Stimulated activated CD4-positive, alpha-beta T cell treated with anti-CD3 and anti-CD28 coated beads, TNF-alpha, amount 100 ng/mL, for 24 hours (primary cell): Measurements from ENCODE around the gene ANGPTL4.
"Not testable (repeated sequence)": the region's sequence is repeated elsewhere in the genome, so short reads cannot be mapped to it uniquely, and the experiment has no call there.

Experiments
- DNase-seq, 3 experiments: peaks; one replicate each; pipeline ENCODE4 v3.0.0-alpha.2; 2020; ENCODE audit warnings: low read depth in 3 of 3

Gene ANGPTL4, protein sequence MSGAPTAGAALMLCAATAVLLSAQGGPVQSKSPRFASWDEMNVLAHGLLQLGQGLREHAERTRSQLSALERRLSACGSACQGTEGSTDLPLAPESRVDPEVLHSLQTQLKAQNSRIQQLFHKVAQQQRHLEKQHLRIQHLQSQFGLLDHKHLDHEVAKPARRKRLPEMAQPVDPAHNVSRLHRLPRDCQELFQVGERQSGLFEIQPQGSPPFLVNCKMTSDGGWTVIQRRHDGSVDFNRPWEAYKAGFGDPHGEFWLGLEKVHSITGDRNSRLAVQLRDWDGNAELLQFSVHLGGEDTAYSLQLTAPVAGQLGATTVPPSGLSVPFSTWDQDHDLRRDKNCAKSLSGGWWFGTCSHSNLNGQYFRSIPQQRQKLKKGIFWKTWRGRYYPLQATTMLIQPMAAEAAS

DNA sequence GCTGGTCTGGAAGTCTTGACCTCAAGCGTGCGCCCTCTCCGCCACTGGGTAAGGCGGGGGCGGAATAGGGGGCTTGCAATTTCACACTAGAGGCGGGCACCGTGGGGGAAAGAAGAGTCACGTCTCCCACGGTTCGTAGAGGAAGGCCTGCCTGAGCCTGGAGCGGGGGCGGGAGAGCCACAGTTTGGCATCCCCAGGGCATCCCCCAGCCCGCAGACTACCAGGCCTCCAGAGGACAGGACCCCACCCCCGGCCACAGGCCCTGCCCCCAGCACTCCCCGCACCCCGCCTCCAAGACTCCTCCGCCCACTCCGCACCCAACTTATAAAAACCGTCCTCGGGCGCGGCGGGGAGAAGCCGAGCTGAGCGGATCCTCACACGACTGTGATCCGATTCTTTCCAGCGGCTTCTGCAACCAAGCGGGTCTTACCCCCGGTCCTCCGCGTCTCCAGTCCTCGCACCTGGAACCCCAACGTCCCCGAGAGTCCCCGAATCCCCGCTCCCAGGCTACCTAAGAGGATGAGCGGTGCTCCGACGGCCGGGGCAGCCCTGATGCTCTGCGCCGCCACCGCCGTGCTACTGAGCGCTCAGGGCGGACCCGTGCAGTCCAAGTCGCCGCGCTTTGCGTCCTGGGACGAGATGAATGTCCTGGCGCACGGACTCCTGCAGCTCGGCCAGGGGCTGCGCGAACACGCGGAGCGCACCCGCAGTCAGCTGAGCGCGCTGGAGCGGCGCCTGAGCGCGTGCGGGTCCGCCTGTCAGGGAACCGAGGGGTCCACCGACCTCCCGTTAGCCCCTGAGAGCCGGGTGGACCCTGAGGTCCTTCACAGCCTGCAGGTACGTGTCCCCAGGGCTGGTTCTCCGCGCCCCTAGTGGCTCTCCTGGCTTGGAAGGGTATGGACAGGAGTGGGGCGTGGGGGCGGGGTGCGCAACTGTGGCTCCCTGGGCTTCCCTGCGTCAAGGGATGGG, at the start of gene ANGPTL4:
TSS of gene ANGPTL4 (plus strand) at position 353 of the 969 bp plus-strand sequence. CDS start at position 520, 167 bp downstream.
- DNase-seq = peak; percentile 13 to 71 (median 14)

DNA sequence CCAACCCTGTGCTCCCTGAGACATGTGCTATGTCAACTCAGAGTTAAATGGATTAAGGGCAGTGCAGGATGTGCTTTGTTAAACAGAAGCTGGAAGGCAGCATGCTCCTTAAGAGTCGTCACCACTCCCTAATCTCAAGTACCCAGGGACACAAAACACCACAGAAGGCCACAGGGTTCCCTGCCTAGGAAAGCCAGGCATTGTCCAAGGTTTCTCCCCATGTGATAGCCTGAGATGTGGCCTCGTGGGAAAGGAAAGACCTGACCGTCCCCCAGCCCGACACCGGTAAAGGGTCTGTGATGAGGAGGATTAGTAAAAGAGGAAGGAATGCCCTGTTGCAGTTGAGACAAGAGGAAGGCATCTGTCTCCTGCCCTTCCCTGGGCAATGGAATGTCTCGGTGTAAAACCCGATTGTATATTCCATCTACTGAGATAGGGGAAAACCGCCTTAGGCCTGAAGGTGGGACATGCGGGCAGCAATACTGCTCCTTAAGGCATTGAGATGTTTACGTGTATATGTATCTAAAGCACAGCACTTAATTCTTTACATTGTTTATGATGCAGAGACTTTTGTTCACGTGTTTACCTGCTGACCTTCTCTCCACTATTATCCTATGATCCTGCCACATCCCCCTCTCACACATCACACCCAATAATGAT, 48.8 kb upstream of the ANGPTL4 start:
- DNase-seq = not testable (repeated sequence)

DNA sequence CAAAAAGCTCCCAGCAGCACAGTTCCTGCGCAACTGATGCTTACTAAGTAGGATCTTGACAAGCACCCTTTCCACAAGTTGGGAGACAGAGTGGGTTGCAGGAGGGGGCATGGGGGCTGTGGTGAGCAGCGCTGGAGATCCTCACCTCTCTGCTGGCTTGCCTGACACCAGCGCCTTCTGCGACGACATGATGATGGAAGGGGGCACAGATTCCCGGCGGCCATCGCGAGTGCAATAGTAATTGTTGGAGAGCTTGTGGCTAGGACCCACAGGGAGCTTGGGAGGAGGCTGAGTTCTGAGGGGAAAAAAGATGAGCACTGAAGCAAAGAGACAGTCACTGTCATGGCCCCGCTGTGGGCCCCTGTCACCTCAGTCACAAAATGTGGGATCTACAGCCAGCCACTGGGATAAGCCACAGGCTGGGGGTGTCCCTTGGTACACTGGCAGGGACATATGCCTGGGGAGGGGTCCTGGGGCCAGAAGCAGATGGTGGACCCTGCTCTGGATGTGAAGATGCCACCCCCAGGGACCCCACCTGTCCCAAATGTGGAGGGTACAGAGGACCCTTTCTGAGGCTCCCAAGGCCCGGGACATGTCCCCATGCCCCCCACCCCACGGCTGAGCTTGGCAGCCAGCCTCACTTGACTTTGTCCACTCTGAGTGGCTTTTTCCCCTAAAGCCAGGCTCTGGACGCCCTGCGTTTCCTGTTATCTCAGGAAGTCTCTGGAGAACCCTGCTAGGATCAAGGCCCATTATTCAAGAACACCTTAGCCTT, 47.4 kb upstream of the ANGPTL4 start:
- DNase-seq = no peak

DNA sequence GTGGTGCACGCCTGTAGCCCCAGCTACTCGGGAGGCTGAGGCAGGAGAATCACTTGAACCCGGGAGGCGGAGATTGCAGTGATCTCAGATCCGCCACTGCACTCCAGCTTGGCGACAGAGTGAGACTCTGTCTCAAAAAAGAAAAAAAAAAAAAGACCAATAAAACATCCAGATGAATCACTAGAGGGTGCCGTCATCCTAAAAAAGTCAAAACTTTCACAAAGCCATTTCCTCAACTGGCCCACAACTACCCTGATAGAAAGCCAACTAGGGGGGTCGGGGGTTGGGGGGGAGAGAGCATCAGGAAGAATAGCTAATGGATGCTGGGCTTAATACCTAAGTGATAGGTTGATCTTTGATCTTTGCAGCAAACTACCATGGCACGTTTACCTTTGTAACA, 45.1 kb upstream of the ANGPTL4 start:
- not testable (repeated sequence) for DNase-seq

DNA sequence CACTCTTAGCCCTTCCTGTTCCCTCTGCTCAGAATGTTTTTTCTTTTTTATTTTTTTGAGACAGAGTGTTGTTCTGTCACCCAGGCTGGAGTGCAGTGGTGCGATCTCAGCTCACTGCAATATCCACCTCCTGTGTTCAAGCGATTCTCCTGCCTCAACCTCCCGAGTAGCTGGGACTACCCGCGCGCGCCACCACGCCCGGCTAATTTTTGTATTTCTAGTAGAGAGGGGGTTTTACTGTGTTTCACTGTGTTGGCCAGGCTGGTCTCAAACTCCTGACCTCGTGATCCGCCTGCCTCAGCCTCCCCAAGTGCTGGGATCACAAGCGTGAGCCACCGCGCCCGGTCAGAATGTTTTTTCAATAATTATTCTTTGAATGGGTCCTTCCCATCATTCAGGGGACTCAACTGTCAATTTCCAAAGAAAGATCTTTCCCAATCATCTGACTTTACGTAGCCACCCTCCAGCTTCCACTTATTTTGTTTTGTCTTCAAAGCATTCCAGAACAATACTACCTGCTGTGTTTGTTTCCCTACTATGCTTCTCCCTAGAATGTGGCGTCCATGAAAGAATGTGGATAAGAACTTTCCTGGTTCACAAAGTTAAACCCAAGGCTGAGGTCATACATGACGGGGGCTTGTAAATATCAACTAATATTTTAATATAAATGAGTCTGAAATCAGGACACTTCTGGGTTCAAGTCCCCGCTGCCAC, 44.0 kb upstream of the ANGPTL4 start:
- no peak for DNase-seq

DNA sequence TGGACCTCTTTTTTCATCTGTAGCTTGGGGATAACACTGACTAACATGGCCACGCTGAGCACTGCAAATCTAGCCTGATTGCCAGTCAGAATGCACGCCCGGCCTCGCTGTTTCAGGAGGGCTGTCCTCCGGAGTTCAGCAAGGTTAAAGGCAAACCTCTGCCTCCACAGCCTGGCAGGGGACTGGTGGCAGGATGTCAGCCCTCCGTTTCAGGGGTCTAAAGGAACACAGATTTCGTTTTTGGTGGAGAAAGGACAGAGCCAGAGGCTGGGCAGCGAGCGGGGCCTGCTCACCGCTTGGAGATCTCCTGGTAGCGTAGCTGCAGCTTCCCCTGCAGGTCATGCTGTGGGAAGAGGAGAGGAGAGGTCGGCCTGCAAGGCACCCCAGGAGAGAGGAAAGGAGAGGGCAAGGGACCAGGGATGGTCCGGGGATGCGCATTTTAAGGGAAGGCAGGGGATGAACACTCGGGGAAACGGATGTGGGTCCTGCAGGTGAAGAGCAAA, 43.3 kb upstream of the ANGPTL4 start:
- no peak for DNase-seq

DNA sequence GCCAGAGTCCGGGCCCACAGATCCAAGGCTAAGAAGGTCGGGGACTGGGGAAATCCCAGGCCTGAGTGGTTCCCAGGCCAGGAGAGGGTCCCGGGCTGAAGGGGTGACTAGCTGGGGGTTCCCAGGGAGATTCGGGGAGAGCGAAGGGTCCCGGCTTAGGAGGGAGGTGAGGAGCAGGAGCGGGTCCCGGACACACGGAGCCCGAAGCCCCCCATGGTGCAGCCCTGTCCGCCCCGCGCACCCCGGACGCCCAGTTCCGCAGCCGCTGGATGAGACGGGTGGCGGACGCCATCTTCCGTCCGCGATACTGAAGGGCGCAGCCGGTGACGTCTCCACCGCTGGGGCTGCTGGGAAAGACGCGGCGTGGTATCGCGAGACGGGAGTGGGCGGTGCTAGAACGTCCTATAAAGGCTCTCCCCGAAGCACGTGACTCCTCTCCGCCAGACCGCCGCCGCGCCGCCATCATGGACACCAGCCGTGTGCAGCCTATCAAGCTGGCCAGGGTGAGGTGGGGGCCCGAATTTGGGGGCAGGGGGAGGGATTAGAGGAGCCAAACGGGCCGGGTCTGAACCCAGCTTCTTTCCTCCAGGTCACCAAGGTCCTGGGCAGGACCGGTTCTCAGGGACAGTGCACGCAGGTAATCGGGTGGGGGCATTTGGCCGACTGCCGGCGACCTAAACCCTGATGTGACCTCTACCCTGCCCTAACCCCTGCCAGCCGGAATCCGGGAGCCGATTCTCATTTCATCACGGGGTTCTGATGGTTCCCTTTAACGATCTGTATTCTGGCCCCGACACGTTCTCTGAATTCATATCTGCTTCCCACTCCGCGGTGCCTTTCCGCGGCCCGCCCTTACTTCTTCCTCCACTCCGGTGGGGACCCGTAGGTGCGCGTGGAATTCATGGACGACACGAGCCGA, 42.6 kb upstream of the ANGPTL4 start, which contains the start of the genes NDUFA7 and RPS28:
TSS of gene NDUFA7 (minus strand) at position 309 of the 919 bp plus-strand sequence. CDS start at position 292, 17 bp downstream.
TSS of gene RPS28 (plus strand) at position 430 of the 919 bp plus-strand sequence. CDS start at position 465, 35 bp downstream.
- peak; percentile 94 to 95 (median 94) for DNase-seq

DNA sequence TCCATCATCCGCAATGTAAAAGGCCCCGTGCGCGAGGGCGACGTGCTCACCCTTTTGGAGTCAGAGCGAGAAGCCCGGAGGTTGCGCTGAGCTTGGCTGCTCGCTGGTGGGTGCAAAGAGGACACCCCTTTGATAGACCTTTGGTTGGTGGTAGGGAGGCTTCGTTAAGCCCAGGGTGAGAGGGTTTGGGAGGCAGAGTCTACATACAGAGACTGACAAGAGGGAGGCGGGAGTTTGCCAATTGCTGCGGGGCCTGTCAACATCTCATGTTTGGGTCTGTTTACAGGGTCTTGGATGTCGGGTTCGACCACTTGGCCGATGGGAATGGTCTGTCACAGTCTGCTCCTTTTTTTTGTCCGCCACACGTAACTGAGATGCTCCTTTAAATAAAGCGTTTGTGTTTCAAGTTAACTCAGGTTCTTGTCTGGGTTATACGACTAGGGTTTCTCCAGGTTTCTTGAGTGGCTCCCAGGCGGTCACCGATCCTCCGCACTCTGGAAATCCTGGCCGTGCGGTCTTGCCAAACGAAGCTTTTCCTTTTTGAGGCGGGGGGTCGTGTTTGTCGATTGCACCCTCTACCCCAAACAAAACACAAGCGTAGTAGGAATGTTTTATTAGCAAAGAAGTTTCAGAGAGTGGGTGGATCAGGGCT, 41.8 kb upstream of the ANGPTL4 start:
- no peak for DNase-seq

DNA sequence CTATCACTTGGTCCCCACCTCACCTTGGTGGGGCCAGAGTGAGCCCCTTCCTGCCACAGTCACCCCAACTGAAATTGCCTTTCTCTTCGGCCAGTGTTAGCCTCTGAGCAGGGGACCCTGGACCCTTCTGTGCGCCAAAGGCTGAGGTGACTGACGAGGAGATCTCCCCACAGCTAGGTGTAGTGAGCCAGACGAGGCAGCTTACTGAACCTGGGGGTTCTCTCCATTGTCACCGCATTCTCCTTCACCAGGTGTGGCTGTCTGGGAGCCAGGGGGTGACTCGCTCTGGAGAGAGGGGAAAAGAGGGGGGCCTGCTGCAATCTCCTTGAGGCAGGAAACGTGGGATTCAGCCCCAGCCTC, 41.3 kb upstream of the ANGPTL4 start:
- DNase-seq = no peak

DNA sequence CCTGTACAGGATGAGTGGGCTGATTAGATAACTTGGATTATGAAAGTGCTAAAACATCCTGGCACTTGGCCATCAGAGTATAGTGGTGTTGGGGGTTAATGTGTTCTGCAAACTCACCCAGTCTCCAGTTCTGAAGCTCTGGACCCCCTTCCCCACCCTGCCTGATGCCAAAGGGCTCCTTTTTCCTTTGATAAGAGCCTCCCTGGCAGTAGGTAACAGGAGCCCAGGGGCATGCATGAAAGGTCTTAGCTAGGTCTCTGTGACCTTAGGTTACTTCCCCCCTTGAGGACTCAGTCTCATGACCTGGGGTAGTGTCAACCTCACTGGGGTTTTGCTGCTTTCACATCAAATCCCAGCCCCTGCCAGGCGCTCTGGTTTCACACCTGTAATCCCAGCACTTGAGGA, 40.2 kb upstream of the ANGPTL4 start:
- no peak for DNase-seq

DNA sequence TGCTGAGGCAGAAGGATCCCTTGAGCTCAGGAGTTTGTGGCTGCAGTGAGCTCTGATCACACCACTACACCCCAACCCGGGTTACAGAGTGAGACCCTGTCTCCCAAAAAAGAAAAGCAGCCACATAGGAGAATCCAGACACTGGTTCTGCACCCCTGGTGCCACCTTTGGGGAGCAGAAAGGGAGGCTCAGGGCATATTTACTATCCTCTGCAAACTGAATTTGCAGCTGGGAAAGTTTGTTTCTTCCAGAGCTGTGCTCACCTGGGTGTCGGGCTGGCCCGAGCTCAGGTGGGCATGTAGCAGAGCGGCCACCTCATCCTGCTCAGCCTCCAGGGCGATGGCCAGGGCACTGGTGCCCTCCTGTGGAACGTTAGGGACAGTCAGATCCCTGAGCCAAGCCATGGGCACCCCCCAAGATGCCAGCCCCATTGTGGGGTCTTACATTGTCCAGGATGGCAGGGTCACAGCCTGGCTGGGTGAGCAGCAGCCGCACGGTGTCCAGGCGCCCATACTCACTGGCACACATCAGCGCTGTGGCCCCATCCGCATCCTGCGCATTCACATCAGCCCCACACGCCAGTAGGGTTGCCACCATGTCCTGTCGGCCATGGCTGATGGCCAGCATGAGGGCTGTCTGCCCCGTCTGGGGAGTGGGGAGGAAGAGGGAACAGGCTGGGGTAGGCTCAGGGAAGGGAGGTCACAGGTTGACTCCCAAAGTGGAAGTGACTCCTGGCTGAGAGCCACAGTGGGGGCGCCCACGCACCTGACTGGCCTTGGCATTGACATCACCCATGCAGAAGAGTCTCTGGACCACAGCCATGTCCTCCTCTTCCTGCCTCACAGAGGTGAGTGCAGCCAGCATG, 39.5 kb upstream of the ANGPTL4 start:
- DNase-seq = peak in 1 of 3 experiments; percentile 29

DNA sequence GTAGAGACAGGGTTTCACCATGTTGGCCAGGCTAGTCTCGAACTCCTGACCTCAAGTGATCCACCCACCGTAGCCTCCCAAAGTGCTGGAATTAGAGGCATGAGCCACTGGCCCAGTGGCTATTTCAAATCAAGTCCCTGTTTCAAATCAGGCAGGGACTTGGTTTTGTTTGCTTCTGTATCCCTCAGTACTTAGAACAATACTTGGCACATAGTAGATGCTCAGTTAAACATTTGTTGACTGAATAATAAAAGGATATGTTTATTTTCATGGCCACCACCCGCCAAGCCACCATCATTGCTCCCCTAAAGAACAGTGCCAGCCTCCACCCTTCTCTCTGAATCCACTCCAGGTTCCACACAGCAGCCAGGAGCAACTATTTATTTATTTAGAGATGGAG, 38.5 kb upstream of the ANGPTL4 start:
- no peak for DNase-seq

DNA sequence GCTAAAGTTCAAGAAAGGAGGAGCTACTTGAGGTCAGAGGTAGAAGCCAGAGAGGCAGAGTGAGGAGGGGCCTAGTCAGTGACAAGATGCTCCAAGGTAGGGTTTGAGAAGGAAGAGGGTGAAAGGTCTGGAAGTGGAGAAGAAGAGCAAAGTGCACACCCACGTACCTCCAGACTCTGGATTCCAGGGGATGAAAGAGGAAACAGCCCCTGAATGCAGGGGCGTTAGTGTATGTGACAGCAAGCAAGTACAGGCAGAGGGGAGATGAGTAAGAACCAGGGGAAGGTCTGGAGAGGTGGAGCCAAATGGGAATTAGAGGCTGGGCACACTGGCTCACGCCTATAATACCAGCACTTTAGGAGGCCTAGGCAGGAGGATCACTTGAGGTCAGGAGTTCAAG, 34.0 kb upstream of the ANGPTL4 start:
- DNase-seq = no peak

DNA sequence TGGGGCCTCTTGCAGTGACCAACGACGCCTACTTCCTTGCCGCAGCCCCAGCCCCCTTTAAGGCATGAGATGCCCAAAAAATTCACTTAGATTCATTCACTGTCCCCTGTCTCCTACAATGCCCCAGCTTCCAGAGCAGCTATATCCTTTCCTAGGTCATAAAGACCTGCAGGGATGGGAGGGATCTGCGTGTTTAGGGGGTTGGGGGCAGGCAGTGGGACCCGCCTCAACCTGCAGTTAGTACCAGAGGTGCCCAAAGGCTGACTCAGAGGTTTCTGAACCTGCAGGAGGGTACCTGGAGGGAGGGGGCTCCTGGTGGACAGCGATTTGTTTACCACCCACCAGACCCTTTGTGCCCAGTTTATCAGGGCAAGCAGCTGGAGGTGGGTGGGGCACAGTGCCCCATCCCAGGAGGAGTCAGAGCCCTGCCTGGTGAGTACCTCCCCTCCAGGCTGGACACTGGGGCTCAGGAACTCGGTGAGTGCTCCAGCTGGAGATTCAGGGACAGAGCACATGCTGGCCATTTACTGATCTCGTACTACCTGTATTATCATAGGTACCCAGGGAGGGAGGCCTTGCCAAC, 32.6 kb upstream of the ANGPTL4 start:
- DNase-seq = no peak

DNA sequence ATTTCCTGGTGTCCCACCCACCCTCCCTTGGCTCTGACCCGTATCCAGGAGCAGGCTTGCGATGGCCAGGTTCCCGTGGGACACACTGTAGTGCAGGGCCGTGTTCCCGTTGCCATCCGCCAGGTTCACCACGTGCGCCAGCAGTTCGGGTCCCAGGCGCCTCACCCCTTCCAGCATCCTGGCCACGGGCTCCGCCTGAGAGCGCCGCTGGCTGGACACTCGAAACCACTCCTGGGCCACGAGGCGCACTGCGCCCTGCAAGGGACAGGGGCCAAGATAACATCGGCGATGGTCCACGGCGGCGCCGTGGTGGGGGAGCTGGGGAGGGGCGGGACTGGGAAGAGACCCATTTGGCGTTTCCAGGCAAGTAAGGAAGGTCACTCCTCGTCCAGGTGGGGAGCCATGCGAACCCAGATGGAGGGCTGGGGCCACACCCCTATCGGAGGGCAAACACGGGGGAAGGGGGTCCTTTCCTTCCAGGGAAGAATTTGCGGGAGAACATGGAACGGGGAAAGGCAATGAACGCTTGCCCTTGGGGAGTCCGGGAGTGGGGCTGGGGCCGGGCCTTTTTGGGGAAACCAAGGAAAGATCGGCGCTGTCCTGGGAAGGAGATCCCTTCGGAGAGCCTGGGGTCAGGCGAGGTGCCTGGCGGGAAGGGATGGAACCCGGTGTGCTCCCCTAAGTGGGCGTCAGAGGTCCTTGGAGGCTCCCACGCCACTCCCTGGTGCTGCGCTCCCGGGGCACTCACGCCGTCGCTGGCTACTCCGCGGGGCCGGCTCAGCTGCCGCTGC, 30.8 kb upstream of the ANGPTL4 start:
- DNase-seq = no peak

DNA sequence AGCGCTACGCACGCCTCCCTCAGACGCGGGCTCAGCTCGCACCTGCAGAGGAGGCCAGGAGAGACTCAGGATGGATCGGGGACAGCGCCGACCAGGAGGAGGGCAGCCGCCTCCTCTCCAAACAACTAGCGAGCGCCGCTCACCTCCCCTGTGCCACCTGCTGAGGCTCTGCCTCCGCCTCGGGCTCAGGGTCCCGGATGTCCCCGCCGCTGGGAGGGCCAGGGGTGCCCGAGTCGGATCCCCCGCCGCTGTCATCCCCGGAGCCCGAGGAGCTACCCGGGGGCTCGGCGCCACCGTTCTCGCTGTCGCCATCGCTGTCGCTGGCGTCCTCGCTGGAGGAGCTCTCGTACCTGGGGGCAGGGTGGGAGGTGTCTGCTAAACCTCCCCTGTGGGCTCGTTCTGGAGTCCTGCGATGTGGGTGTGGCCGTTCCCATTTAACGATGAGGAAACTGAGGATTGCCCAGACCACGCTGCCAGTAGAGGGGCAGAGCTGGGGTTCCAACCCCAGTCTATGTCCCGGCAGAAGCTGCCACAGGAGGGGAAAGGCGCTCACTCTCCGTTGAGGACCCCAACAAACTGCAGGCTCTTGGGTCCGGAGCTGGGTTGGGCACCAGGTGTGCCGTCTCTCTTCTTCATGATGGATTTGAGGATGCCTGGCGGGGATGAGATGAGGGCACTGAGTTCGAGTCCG, 30.0 kb upstream of the ANGPTL4 start:
- DNase-seq = no peak
